Measurements from ENCODE around the gene ABL2. TPM values are rescaled to one million over a fixed set of nuclear protein-coding genes. Genes with fewer than 3 reads are reported as not detected.
"Not testable (repeated sequence)": the region's sequence is repeated elsewhere in the genome, so short reads cannot be mapped to it uniquely, and the experiment has no call there.

ABL2 gene
- total RNA-seq, 1 donor from 2014 or later, result 9.0 TPM

- intact Hi-C loops (cut with micrococcal nuclease), result no loop called here
Observed at GRCh38 chr1:179200586-179200985, 28.9 kb downstream of the ABL2 start.

GRCh38 chr1:179197690-179198297 lies 31.7 kb downstream of the ABL2 start:
- Histone ChIP-seq H3K4me3 (no peak overlapping the region), H3K36me3 (no peaks in the 10 kb centered on the region), H3K27ac (replicated peaks) (no peak overlapping the region), H3K9me3 (replicated peaks) (no peaks in the 10 kb centered on the region), H3K27me3 (ENCODE audit: low read depth) (no peaks in the 10 kb centered on the region), H3K4me1 (peaks cover 4% of the 10 kb centered on the region)
- DNase-seq, result no peak
- TF ChIP-seq, protein P1, sequence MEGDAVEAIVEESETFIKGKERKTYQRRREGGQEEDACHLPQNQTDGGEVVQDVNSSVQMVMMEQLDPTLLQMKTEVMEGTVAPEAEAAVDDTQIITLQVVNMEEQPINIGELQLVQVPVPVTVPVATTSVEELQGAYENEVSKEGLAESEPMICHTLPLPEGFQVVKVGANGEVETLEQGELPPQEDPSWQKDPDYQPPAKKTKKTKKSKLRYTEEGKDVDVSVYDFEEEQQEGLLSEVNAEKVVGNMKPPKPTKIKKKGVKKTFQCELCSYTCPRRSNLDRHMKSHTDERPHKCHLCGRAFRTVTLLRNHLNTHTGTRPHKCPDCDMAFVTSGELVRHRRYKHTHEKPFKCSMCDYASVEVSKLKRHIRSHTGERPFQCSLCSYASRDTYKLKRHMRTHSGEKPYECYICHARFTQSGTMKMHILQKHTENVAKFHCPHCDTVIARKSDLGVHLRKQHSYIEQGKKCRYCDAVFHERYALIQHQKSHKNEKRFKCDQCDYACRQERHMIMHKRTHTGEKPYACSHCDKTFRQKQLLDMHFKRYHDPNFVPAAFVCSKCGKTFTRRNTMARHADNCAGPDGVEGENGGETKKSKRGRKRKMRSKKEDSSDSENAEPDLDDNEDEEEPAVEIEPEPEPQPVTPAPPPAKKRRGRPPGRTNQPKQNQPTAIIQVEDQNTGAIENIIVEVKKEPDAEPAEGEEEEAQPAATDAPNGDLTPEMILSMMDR (IDR thresholded peaks at IDR 0.05; ENCODE audit: borderline replicate concordance), result no peak
- intact Hi-C loops (cut with micrococcal nuclease), result loop anchor here (10.0 kb wide), 2 partner anchors 73 to 103 kb away; no protein-coding TSS in a partner anchor

More at GRCh38 chr1:179200586-179200985, 28.9 kb downstream of the ABL2 start:
- H3K4me1 ChIP-seq, result peaks cover 6% of the 10 kb centered on the region
- no peak for DNase-seq
- TF ChIP-seq, protein P1 (IDR thresholded peaks at IDR 0.05; ENCODE audit: borderline replicate concordance), result no peak
- no peaks in the 10 kb centered on the region for H3K36me3 ChIP-seq
- H3K27me3 ChIP-seq (ENCODE audit: low read depth), result no peaks in the 10 kb centered on the region
- H3K9me3 ChIP-seq (replicated peaks), result no peaks in the 10 kb centered on the region
- no peak overlapping the region for H3K27ac ChIP-seq (replicated peaks)
- H3K4me3 ChIP-seq, result no peak overlapping the region

DNA sequence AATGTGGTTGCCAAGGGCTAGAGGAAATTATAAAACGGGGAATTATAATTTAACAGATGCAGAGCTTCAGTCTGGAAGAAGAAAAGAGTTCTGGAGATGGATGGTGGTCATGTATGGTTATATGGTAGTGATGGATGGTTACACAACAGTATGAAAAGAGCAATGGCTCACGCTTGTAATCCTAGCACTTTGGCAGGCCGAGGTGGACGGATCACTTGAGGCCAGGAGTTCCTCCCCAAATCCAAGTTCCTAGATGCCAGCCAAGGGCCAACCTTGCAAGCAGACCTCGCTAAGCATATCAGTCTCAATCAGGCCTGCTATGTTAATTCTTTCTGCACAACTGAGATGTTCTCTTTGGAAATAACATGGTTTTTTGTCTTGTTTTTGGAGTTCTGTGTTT lies 33.6 kb downstream of the ABL2 start:
- not testable (repeated sequence) for H3K27me3 ChIP-seq (ENCODE audit: low read depth); H3K27ac ChIP-seq (replicated peaks); H3K4me3 ChIP-seq; H3K9me3 ChIP-seq (replicated peaks); H3K4me1 ChIP-seq; DNase-seq; H3K36me3 ChIP-seq
- intact Hi-C loops (cut with micrococcal nuclease), result loop anchor here (10.0 kb wide), 2 partner anchors 71 to 101 kb away; no protein-coding TSS in a partner anchor

- TF ChIP-seq, protein P1 (IDR thresholded peaks at IDR 0.05; ENCODE audit: borderline replicate concordance), result no peak
- Histone ChIP-seq H3K27me3 (ENCODE audit: low read depth) (no peaks in the 10 kb centered on the region), H3K4me1 (peaks cover 7% of the 10 kb centered on the region), H3K9me3 (replicated peaks) (no peaks in the 10 kb centered on the region), H3K4me3 (no peak overlapping the region), H3K27ac (replicated peaks) (no peak overlapping the region), H3K36me3 (no peaks in the 10 kb centered on the region)
- no peak for DNase-seq
- intact Hi-C loops (cut with micrococcal nuclease), result loop anchor here (10.0 kb wide), 2 partner anchors 71 to 101 kb away; no protein-coding TSS in a partner anchor
Observed at GRCh38 chr1:179195376-179195775, 34.1 kb downstream of the ABL2 start.

DNA sequence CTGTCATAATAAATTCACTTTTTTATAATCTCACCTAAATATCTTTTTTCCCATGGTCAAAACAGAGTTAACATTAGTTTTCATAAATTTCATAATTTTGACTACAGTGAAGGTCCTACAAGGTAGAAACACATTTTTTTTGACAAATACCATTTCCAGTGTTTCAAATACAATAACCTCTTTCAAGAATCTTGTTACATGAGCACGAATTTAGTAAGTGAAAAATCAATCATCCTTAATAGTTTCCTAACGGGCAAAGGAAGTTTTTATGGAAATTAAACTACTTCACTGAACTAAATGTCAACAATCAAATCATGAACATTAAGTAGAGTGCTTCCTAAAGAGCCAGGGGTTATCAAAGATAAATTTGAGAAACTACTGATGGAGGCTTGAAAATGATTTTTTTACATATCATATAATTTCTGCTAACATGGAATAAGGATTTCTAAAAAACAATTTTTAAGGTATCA lies 35.4 kb downstream of the ABL2 start:
- Histone ChIP-seq H3K27ac (replicated peaks) (no peak overlapping the region), H3K9me3 (replicated peaks) (no peaks in the 10 kb centered on the region), H3K4me1 (peaks cover 7% of the 10 kb centered on the region), H3K4me3 (no peak overlapping the region), H3K36me3 (no peaks in the 10 kb centered on the region), H3K27me3 (ENCODE audit: low read depth) (no peaks in the 10 kb centered on the region)
- TF ChIP-seq, protein P1 (IDR thresholded peaks at IDR 0.05; ENCODE audit: borderline replicate concordance), result no peak
- intact Hi-C loops (cut with micrococcal nuclease), result loop anchor here (10.0 kb wide), 2 partner anchors 69 to 99 kb away; no protein-coding TSS in a partner anchor
- DNase-seq, result no peak

GRCh38 chr1:179190861-179191260 lies 38.6 kb downstream of the ABL2 start:
- Histone ChIP-seq H3K4me1 (peaks cover 7% of the 10 kb centered on the region), H3K27me3 (ENCODE audit: low read depth) (no peaks in the 10 kb centered on the region), H3K9me3 (replicated peaks) (no peaks in the 10 kb centered on the region), H3K36me3 (no peaks in the 10 kb centered on the region), H3K4me3 (no peak overlapping the region), H3K27ac (replicated peaks) (peak overlapping the region; percentile 77)
- intact Hi-C loops (cut with micrococcal nuclease), result loop anchor here (10.0 kb wide), 2 partner anchors 66 to 96 kb away; no protein-coding TSS in a partner anchor
- no peak for DNase-seq
- TF ChIP-seq, protein P1 (IDR thresholded peaks at IDR 0.05; ENCODE audit: borderline replicate concordance), result no peak

Measured in left ventricle myocardium inferior (tissue), 1 donor.